Measurements from ENCODE around the gene CRACR2B. TPM values are rescaled to one million over a fixed set of nuclear protein-coding genes. Genes with fewer than 3 reads are reported as not detected.
A peak's percentile ranks its signal among the peaks of the same experiment; 100 is the strongest.

The CRACR2B gene
- total and polyA plus RNA-seq, 2 of the 8 experiments (the other 6 are each of a cell fraction or from before 2014, with no cell fraction given), result 18.2 to 26.4 TPM

DNA sequence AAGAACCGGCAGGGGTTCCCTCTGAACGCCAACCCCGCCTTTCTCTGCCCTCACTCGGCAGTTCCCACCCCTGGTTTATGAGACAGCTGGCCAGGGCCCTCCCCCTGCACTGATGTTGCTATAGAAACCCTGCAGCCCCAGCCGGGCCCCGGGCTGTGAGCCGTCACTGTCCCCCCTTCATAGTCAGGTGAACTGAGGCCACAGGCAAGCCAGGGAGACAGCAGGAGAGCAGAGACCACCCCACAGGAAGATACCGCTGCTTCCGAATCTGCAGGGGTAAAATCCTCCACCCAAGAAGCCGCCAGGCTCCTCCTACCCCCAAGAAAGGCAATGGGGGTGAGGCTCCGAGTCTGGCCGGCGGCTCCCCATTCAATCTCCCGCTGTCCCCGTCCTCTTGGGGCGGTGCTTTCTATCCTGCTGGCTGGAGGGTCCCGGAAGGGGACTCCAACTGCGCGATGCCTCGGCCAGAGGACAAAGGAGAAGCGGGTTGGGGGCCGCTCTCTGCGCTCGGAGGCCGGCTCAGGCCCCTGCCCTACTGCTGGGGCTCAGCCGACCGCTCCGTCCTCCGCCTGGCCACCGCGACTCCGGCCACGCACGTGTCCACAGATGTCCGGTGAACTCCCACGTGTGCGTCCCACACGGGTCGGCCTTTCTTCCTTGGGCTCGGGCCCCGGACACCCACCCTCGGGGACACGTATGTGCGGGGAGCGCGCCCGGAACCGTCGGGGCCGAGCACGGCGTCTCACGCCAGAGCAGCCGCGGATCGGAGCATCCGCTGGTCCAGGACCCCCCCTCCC lies 30.2 kb upstream of the CRACR2B start (continued):
- 0 out of 4 replicates have a peak, but pooled peaks of 1 of the 2 experiments have one; percentile 74 for TF ChIP-seq SIN3A (conservative IDR thresholded peaks at IDR 0.05 in 1 of 2, IDR thresholded peaks at IDR 0.05 in 1 of 2; ENCODE audit: low read depth in 1 of 2, low read length in 2 of 2)
- TF ChIP-seq POLR2AphosphoS5 (IDR thresholded peaks at IDR 0.05; ENCODE audit: low read depth, low read length), result peak; percentile 6; the same call in 1 of the 2 replicates
- no peak for TF ChIP-seq EP300 (IDR thresholded peaks at IDR 0.05; ENCODE audit: borderline replicate concordance in 1 of 2, low read depth in 2 of 2, low read length in 2 of 2)
- no peak for TF ChIP-seq EGR1 (IDR thresholded peaks at IDR 0.05; ENCODE audit: borderline replicate concordance, low read depth, low read length)
- TF ChIP-seq YY1 (IDR thresholded peaks at IDR 0.05; ENCODE audit: low read depth, low read length), result no peak
- no peak for TF ChIP-seq SUZ12 (IDR thresholded peaks at IDR 0.05; ENCODE audit: low read length)
- no peak for TF ChIP-seq JUN (IDR thresholded peaks at IDR 0.05; ENCODE audit: low read depth, low read length)
- TF ChIP-seq FOSL1 (IDR thresholded peaks at IDR 0.05; ENCODE audit: insufficient read depth, low read depth, low read length), result no peak
- TF ChIP-seq, protein P1, sequence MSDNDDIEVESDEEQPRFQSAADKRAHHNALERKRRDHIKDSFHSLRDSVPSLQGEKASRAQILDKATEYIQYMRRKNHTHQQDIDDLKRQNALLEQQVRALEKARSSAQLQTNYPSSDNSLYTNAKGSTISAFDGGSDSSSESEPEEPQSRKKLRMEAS (IDR thresholded peaks at IDR 0.05), result 0 out of 2 replicates have a peak, but pooled peaks have one; percentile 56
- TF ChIP-seq SIX5 (IDR thresholded peaks at IDR 0.05; ENCODE audit: low read depth, low read length), result no peak
- TF ChIP-seq RAD21 (IDR thresholded peaks at IDR 0.05 in 1 of 2, conservative IDR thresholded peaks at IDR 0.05 in 1 of 2; ENCODE audit: low read depth in 2 of 2, low read length in 2 of 2), result no peak
- peak; percentile 55 for TF ChIP-seq ASH2L (IDR thresholded peaks at IDR 0.05; ENCODE audit: low read length)
- no peak; the same call in 1 of the 2 replicates for TF ChIP-seq RBBP5 (IDR thresholded peaks at IDR 0.05; ENCODE audit: borderline replicate concordance, low read depth, low read length)
- TF ChIP-seq CTBP2 (IDR thresholded peaks at IDR 0.05; ENCODE audit: borderline replicate concordance, insufficient read depth, insufficient read length, low read length), result no peak
- TF ChIP-seq HDAC6 (IDR thresholded peaks at IDR 0.05; ENCODE audit: low read depth, low read length), result no peak
- TF ChIP-seq, protein P2, sequence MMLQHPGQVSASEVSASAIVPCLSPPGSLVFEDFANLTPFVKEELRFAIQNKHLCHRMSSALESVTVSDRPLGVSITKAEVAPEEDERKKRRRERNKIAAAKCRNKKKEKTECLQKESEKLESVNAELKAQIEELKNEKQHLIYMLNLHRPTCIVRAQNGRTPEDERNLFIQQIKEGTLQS (IDR thresholded peaks at IDR 0.05; ENCODE audit: insufficient read depth, low read depth, low read length), result no peak

Data from H1 (cell line).